IMR-90 (cell line): ENCODE results near the gene STAB1.

Source experiments
- CTCF ChIP-seq: conservative IDR thresholded peaks from 2 replicates; pipeline ENCODE4 v1.5.1; 2012; ENCODE audit warnings: mild to moderate bottlenecking, low read depth, low read length, improper control_type of control experiment
- POLR2A ChIP-seq: IDR thresholded peaks from 2 replicates; pipeline ENCODE4 v1.6.1; 2012; ENCODE audit warnings: mild to moderate bottlenecking, low read depth, low read length

DNA sequence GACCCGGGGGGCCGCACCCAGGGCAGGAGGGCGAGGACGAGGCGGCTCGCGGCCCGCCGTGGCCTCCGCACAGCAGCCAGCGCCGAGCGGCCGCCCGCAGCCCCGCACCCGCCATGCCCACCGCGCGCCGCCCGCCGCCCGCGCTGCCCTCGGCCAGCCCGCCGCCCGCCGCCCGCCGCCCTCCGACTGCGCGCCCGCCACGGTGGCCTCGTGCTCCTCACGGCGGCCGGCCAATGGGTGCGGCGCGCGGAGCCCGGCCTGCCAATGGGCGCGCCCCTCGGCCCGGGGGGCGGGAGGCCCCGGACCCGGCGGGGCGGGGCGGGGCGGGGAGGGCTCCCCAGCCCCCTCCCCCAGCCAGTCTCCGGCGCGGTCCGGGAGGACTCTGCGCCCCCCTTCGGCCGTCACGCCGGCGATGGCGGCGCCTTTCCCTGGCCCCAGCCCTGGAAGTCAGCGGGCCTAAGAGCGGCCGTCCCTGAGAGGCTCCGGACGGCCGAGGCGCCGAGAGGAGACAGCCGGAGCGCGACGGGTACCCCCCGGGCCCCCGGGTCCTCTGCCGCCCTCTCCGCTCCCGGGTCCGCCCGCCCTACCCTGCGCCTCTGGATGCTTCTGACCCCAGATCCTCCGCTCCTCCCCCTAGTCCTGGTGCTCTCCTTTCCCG is 38.6 kb downstream of the STAB1 start, which contains the start of gene NT5DC2:
- no peak for TF ChIP-seq POLR2A
- peak; percentile 10; the same call in 1 of the 2 replicates for TF ChIP-seq CTCF
